Stimulated activated CD8-positive, alpha-beta memory T cell treated with anti-CD3 and anti-CD28 coated beads, Interleukin-12 subunit alpha, Interleukin-12 subunit beta, amount 100 ng/mL, for 4 hours (primary cell): ENCODE results near the gene CLDN19.

Experiments used
- DNase-seq: peaks from one replicate; pipeline ENCODE4 v3.0.0-alpha.2; 2020; ENCODE audit warnings: low read depth

Gene CLDN19, protein sequence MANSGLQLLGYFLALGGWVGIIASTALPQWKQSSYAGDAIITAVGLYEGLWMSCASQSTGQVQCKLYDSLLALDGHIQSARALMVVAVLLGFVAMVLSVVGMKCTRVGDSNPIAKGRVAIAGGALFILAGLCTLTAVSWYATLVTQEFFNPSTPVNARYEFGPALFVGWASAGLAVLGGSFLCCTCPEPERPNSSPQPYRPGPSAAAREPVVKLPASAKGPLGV

DNA sequence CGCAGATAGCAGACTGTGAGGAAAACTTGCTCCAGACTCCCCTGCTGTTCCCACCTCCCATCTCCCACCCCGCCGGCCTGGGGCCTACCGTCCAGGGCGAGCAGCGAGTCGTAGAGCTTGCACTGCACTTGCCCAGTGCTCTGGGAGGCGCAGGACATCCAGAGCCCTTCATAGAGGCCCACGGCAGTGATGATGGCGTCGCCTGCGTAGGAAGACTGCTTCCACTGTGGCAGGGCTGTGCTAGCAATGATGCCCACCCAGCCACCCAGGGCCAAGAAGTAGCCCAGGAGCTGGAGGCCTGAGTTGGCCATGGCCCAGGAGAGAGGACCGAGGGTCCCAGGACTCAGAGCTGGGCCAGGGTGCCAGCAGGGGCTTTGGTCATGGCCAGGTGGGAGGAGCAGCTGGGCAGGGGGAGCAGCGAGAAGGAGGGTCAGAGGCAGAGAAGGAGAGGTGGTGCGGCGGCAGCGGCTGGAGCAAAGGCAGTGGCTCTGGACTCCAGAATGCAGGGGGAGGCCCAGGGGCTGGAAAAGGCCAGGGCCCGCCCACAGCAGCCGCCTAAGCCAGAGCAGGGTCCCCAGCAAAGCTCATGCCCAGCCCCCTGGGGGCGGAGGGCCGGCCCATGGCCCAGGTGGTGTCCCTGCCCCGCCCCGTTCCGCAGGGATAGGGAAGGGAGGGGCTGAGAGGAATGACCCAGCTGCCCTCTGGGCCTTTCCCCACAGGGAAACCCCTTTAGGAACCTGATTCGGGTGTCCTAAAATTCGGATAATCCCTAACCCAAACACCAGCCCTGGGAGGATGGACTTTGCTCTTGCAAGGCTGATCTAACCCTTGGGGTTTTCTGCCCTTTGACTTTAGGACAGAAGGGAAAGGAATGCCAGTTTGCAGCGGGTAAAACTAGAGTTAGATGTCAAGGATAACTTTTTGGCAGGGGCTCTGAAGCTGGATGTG lies at the start of gene CLDN19:
Gene CLDN19, minus strand, starts transcription at position 484 of the 948 bp plus-strand sequence. Its CDS starts 173 bp downstream, at position 311.
- DNase-seq, result no peak

GRCh38 chr1:42788021-42788420 lies 48.0 kb upstream of the CLDN19 start:
- DNase-seq, result no peak

- no peak for DNase-seq
These were observed 46.1 kb upstream of the CLDN19 start for GRCh38 chr1:42786097-42786496.

DNA sequence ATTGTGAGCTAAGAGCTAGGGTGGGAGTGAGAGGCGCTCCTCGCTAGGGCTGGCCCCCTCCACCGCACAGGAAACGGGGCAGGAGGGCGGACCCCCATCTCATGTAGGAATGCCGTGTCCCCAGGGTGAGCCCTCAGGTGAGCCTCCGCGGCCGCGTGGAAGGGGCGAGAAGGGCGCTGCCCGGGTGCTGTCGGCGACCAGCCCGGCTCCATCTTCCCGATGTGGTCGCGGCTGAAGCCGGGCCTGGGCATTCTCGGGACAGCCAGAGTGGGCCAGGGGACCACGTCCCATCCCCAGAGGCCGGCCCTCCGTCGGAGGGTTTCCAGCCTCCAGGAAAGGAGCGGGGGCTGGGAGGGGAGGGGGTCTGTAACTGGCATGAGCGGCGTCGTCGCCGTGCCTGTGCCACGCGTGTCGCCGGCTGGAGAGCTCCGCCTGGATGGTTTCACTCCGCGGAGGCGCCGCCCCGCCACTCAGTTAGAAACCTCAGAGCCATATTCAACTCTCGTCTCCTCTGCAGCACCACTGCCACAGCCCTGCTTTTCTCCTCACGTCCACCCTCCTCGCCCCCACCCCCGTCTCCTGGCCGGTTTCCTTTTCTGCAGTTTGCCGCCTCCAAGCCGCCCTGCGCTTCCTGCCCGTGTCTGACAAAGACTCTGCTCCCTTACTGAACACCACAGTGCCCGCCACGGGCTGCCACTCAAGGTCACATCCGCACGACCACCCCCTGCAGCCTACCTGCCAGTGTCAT lies 45.1 kb upstream of the CLDN19 start, which contains the start of gene TMEM269:
Gene TMEM269, plus strand, starts transcription at position 46 of the 748 bp plus-strand sequence. CDS start 4,903 bp downstream, outside the sequence.
- peak; percentile 14 for DNase-seq

- DNase-seq, result no peak
These were observed 44.5 kb upstream of the CLDN19 start for GRCh38 chr1:42784547-42784945.

DNA sequence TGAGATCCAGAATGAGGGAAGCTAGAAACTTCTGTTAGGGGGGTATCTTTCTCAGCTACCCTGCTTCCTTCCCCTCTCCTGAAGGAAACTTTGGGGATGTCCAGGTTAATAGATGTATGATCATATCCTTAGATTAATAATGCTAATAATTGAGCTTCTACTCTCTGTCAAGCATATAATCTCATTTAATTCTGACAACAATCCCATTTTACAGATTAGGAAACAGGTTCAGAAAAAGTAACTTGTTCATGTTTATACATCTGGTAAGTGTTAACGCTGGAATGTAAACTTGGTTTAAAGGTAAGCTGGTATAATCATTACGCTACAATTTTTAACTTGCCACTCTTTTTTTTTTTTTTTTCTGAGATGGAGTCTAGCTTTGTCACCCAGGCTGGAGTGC lies 43.1 kb upstream of the CLDN19 start:
- DNase-seq, result no peak

GRCh38 chr1:42780176-42780575 lies 40.1 kb upstream of the CLDN19 start:
- no peak for DNase-seq

GRCh38 chr1:42779725-42780124 lies 39.7 kb upstream of the CLDN19 start:
- no peak for DNase-seq

DNA sequence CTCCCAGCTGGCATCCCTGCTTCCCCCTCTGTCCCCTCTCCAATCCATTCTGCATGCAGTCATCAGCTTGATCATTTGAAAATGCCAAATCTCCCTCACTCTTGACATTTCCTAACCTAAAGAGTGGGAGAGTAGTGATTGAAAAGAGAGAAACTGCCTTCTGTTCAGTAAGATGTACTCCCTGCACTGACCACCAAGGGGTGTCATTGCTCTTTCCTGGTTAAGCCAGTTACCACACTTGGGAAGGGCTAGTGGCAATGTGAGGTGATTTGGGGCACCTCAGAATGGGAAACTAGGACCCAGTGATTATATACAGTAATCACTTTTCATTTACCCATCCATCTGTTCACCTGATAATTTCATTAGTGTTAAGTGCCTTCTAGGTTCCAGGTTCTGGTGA lies 37.8 kb upstream of the CLDN19 start:
- DNase-seq, result no peak

GRCh38 chr1:42776502-42776901 lies 36.5 kb upstream of the CLDN19 start:
- no peak for DNase-seq

- DNase-seq, result no peak
These were observed 35.0 kb upstream of the CLDN19 start for GRCh38 chr1:42774928-42775526.

DNA sequence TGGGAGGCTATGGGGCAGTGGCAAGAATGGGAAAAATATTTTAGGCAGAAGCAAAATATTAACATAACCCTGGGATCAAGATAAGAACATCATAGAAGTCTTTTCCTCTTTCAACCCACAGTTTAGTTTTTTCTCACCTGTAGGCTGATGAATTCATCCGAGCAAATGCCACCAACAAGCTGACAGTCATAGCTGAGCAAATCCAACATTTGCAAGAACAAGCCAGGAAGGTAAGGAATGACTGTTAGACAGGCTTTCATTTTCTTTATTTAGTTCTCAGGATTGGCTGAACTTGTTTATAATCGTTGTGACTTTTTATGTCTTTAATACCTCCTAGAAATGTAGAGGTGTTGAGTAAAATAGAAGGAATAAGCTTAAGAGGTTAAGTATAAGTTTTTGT lies 33.4 kb upstream of the CLDN19 start:
- no peak for DNase-seq

- DNase-seq, result no peak
These were observed 29.8 kb upstream of the CLDN19 start for GRCh38 chr1:42769811-42770210.

DNA sequence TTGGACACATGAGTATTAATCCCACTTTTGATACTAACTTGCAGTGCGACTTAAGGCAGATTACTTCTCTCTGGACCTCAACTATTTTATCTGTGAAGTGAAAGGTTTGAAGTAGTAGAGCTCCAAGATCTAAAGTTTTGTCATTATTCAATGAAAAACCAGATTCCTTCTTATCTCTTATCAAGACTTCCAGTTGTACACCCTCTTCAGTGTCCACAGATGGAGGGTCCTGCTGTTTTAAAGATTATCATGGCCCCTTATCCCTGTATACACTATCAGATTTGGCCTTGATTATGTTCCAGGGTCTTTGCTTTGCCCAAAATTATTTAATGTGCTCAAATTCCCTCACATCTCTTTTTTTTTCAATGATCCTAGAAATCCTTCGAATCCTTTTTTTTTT lies 28.1 kb upstream of the CLDN19 start:
- no peak for DNase-seq

DNA sequence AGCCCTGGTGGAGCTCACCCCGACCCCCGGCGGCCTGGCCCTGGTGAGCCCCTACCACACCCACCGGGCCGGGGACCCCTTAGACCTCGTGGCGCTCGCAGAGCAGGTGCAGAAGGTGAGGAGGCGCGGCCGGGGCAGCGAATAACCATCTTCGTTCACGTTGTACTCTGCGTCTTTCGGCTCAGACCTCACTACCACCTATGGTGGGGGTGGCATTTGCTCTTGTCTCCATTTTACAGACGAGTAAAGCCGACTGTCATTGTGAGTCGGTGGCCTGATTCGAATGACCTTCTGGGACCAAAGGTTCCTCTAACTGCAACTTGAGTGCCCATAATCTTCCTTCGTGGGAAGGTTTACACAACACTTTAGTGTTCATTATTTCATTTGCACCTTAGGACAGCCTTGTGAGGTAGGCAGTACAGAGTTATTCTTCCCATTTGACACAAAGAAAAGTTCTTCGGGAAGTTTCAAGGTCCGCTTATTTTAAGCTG lies 27.5 kb upstream of the CLDN19 start:
- DNase-seq, result no peak

DNA sequence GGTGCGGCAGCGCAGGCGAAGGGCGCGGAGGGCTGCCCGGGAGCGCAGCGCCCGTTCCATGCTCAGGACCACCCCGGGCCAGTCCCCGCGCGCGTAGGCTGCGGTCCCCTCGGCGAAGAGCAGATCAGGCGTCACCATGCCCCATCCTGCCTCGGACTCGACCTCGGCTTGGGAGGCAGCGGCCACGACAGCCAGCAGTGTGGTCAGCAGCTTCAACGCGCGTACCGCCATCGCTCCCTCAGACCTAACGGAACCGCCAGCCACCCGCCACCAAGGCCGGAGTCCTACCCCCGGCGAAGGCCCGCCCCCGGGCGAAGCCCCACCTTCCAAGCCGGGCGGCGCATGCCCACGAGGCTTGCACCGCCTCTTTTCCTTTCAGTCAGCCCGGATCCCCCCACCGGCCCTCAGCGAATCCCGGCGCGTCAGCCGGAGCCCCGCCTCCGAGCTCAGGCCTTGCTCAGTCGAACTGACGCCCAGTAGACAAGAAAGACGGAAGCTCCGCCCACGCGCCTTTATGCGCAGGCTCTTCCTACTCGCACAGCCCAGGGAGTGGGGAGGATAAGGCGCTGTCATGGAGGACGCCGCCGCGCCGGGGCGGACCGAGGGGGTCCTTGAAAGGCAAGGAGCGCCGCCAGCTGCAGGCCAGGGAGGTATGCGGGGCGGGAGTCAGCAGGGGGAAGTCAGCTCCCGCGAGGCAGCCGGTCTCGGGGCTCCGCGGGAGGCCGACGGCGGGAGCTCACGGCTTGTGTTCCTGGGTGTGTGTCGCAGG lies 26.9 kb upstream of the CLDN19 start, which contains the start of the genes C1orf50 and P3H1:
Gene C1orf50, plus strand, starts transcription at position 509 of the 769 bp plus-strand sequence. Its CDS starts 63 bp downstream, at position 572.
Gene P3H1, minus strand, starts transcription at position 288 of the 769 bp plus-strand sequence. Its CDS starts 57 bp downstream, at position 231.
- DNase-seq, result peak; percentile 100

- DNase-seq, result peak; percentile 52
These were observed 26.1 kb upstream of the CLDN19 start for GRCh38 chr1:42765832-42766740.

DNA sequence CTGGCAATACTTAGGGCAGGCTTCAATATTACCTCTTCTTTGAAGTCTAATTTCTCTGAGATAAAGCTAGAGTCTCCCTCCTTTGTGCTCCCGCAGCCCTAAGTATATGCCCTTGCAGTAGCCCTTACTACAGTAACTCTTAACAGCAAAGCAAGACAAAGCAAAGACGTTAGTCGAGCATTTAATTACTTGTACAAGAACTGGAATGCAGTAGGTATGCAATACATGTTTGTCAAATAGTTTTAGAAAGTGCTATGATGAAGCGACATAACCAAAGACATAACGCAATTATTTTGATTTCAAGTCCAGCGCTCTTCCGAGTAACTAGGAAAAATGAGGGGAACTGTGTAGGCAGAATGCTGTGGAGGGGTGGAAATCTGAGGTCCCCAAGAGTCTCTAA lies 25.2 kb upstream of the CLDN19 start:
- DNase-seq, result no peak

GRCh38 chr1:42762269-42762668 lies 22.2 kb upstream of the CLDN19 start:
- no peak for DNase-seq

DNA sequence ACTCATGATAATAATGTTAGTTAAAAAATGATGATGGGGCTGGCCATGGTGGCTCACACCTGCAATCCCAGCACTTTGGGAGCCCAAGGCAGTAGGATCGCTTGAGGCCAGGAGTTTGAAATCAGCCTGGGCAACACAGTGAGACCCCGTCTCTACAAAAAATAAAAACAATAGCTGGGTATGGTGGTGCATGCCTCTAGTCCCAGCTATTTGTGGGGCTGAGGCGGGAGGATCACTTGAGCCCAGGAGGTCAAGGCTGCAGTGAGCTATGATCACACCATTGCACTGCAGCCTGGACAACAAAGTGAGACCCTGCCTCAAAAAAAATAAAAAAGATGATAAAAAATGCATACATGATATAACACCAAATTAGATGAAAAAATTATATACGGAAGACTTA lies 21.5 kb upstream of the CLDN19 start:
- DNase-seq, result no peak
